ENCODE results near the gene LRRC10. TPM values are rescaled to one million over a fixed set of nuclear protein-coding genes. Genes with fewer than 3 reads are reported as not detected.
A peak's percentile ranks its signal among the peaks of the same experiment; 100 is the strongest.

The LRRC10 gene
- polyA plus RNA-seq, 2 of the 4 experiments (the other 2 are of a cell fraction): not detected

DNA sequence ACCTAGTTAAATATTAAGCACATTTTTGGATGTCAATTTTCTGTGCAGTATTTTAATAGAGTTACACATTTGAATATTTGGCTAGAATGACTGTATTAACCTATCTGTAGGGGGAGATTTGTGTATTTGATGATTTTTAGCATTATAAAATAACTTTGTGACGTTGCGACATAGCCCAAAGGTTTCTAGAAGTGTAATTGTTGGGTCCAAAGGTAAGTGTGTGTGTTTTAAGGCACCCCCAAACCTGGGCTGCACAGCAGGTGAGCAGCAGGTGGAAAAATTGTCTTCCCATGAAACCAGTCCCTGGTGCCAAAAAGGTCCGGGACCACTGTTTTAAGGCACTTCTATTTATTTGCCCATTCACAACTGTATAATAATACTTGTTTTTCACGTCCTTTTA, 22.2 kb downstream of the LRRC10 start:
- H3K9me3 ChIP-seq: no peaks in the 10 kb centered on the region
- H3K4me2 ChIP-seq: no peak overlapping the region
- FAIRE-seq (no peak), DNase-seq (ENCODE audit: low read depth in 1 of 2, low spot score in 1 of 2) (no peak), ATAC-seq (no peak)
- WGBS (ENCODE audit: missing lambda C conversion rate): 96% methylated on average over 4 of the region's 4 CpGs
- H3K4me3 ChIP-seq: no peak overlapping the region
- ChIA-PET CTCF (no interaction called here), POLR2A (no interaction called here)
- TF ChIP-seq, protein P1, sequence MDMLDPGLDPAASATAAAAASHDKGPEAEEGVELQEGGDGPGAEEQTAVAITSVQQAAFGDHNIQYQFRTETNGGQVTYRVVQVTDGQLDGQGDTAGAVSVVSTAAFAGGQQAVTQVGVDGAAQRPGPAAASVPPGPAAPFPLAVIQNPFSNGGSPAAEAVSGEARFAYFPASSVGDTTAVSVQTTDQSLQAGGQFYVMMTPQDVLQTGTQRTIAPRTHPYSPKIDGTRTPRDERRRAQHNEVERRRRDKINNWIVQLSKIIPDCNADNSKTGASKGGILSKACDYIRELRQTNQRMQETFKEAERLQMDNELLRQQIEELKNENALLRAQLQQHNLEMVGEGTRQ (IDR thresholded peaks at IDR 0.05): no peak
- TF ChIP-seq FOSL2 (IDR thresholded peaks at IDR 0.05) (no peak), FOSL2 (CRISPR knock-in tag; IDR thresholded peaks at IDR 0.05) (no peak), CEBPB (IDR thresholded peaks at IDR 0.05) (peak in 1 of 2 experiments; percentile 41; a peak in 1 of 4 replicates), HEYL (CRISPR knock-in tag; IDR thresholded peaks at IDR 0.05) (no peak), HDAC2 (IDR thresholded peaks at IDR 0.05) (no peak), HOXB13 (CRISPR knock-in tag; IDR thresholded peaks at IDR 0.05; ENCODE audit: low read depth) (no peak), ZFP36 (IDR thresholded peaks at IDR 0.05; ENCODE audit: borderline replicate concordance, partially characterized antibody) (no peak), EHF (CRISPR knock-in tag; IDR thresholded peaks at IDR 0.05) (no peak), CBX2 (IDR thresholded peaks at IDR 0.05; ENCODE audit: borderline replicate concordance, low read depth) (no peak), HOXA7 (CRISPR knock-in tag; IDR thresholded peaks at IDR 0.05) (peak; percentile 55; the same call in 1 of the 2 replicates), ZSCAN20 (CRISPR knock-in tag; IDR thresholded peaks at IDR 0.05) (no peak), JUN (IDR thresholded peaks at IDR 0.05) (no peak), HOXB5 (CRISPR knock-in tag; IDR thresholded peaks at IDR 0.05) (no peak), TP53 (CRISPR knock-in tag; IDR thresholded peaks at IDR 0.05) (no peak)
- TF ChIP-seq, protein P2, sequence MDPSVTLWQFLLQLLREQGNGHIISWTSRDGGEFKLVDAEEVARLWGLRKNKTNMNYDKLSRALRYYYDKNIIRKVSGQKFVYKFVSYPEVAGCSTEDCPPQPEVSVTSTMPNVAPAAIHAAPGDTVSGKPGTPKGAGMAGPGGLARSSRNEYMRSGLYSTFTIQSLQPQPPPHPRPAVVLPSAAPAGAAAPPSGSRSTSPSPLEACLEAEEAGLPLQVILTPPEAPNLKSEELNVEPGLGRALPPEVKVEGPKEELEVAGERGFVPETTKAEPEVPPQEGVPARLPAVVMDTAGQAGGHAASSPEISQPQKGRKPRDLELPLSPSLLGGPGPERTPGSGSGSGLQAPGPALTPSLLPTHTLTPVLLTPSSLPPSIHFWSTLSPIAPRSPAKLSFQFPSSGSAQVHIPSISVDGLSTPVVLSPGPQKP (IDR thresholded peaks at IDR 0.05; ENCODE audit: low read depth, low read length): no peak
- TF ChIP-seq, protein P3, sequence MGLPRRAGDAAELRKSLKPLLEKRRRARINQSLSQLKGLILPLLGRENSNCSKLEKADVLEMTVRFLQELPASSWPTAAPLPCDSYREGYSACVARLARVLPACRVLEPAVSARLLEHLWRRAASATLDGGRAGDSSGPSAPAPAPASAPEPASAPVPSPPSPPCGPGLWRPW (IDR thresholded peaks at IDR 0.05): no peak
- TF ChIP-seq, protein P4, sequence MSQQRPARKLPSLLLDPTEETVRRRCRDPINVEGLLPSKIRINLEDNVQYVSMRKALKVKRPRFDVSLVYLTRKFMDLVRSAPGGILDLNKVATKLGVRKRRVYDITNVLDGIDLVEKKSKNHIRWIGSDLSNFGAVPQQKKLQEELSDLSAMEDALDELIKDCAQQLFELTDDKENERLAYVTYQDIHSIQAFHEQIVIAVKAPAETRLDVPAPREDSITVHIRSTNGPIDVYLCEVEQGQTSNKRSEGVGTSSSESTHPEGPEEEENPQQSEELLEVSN (IDR thresholded peaks at IDR 0.05; ENCODE audit: borderline replicate concordance, low read depth): no peak
- H3K27ac ChIP-seq: no peak overlapping the region
- peaks cover 10% of the 10 kb centered on the region for H3K4me1 ChIP-seq

DNA sequence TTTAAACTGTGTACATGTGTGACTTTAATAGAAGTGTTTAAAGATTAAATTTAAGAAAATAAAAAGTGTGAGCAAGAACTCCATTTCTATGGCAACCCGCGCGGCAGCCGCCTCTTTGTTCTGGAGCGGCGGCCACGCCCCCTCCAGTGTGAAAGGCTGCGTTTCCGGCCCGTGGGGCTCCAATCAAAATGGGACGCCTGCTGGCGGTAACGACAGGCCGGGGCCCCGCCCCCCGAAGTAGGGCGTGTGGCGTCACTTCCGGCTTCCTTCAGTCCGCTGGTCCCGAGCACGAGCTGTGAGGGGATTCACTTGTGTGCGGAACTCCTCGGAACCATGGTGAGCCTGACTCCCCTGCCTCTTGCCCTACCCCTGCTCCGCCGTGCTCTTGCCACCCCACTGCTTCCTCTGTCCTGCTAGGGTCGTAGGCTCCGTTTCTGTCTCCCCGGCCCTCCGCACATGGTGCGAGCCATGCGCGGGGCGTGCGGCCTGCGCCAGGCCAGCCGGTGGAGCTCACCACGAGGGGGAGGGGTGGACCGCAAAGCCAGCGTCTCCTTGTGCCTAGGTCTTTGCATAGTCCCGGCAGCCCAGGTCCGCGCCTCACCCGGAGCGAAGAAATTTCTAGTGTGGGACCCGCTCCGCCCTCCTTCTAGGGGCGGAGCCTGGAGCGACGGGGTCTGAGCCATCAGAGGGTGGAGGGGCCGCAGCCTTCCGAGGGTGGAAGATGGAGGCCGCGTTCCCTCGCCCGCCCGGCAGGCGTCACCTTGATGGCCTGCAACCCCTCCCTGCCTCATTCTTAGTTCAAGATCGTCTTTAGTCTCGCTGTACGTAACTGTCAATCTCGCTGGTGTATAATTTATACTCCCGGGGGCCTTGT, 25.3 kb downstream of the LRRC10 start, which contains the start of gene CCT2:
CCT2 (plus strand) TSS at position 271 of the 874 bp plus-strand sequence; CDS start at position 334, 63 bp downstream.
- peak within 1 kb of the TSS; percentile 96 to 97 for H3K27ac ChIP-seq
- no peaks in the 10 kb centered on the region for H3K9me3 ChIP-seq
- peak within 1 kb of the TSS; percentile 88 for H3K4me2 ChIP-seq
- H3K4me1 ChIP-seq: peaks cover 10% of the 10 kb centered on the region
- ChIA-PET CTCF (interaction anchor here (0.8 to 4.2 kb wide), 7 partner anchors 13 to 274 kb away, joined by 3 to 23 read pairs (median 3); no protein-coding TSS in a partner anchor), POLR2A (interaction anchor here (0.5 to 1.4 kb wide), 11 partner anchors 9 to 196 kb away, joined by 3 to 7 read pairs (median 3); partner anchors contain the start of genes FRS2 and LRRC10)
- peak; percentile 91 to 96 for DNase-seq (ENCODE audit: low read depth in 1 of 2, low spot score in 1 of 2)
- WGBS (ENCODE audit: missing lambda C conversion rate): 2% methylated on average over 55 of the region's 63 CpGs
- ATAC-seq: peak; percentile 94 to 97
- H3K4me3 ChIP-seq: peak within 1 kb of the TSS; percentile 90
- FAIRE-seq: no peak
- TF ChIP-seq, protein P5, sequence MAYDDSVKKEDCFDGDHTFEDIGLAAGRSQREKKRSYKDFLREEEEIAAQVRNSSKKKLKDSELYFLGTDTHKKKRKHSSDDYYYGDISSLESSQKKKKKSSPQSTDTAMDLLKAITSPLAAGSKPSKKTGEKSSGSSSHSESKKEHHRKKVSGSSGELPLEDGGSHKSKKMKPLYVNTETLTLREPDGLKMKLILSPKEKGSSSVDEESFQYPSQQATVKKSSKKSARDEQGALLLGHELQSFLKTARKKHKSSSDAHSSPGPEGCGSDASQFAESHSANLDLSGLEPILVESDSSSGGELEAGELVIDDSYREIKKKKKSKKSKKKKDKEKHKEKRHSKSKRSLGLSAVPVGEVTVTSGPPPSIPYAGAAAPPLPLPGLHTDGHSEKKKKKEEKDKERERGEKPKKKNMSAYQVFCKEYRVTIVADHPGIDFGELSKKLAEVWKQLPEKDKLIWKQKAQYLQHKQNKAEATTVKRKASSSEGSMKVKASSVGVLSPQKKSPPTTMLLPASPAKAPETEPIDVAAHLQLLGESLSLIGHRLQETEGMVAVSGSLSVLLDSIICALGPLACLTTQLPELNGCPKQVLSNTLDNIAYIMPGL (CRISPR knock-in tag; IDR thresholded peaks at IDR 0.05; ENCODE audit: borderline replicate concordance): no peak
- TF ChIP-seq SMC3 (IDR thresholded peaks at IDR 0.05) (no peak; the same call in 1 of the 3 replicates), EP300 (IDR thresholded peaks at IDR 0.05) (no peak), RCOR1 (IDR thresholded peaks at IDR 0.05; ENCODE audit: low read depth, low read length) (no peak), CBX8 (IDR thresholded peaks at IDR 0.05) (no peak), EHF (CRISPR knock-in tag; IDR thresholded peaks at IDR 0.05) (0 out of 2 replicates have a peak, but pooled peaks have one; percentile 57), ZSCAN20 (CRISPR knock-in tag; IDR thresholded peaks at IDR 0.05) (no peak), HOXB5 (CRISPR knock-in tag; IDR thresholded peaks at IDR 0.05) (0 out of 2 replicates have a peak, but pooled peaks have one; percentile 51), POLR2A (IDR thresholded peaks at IDR 0.05; ENCODE audit: low read length) (peak; percentile 98), FOSB (CRISPR knock-in tag; IDR thresholded peaks at IDR 0.05) (peak; percentile 70; the same call in 1 of the 2 replicates), TP53 (CRISPR knock-in tag; IDR thresholded peaks at IDR 0.05) (0 out of 2 replicates have a peak, but pooled peaks have one; percentile 10), FOSL2 (IDR thresholded peaks at IDR 0.05) (no peak), FOSL2 (CRISPR knock-in tag; IDR thresholded peaks at IDR 0.05) (0 out of 2 replicates have a peak, but pooled peaks have one; percentile 18), POLR2AphosphoS2 (conservative IDR thresholded peaks at IDR 0.05; ENCODE audit: low read length) (0 out of 2 replicates have a peak, but pooled peaks have one; percentile 53), HOXA7 (CRISPR knock-in tag; IDR thresholded peaks at IDR 0.05) (0 out of 2 replicates have a peak, but pooled peaks have one; percentile 34), EHMT2 (IDR thresholded peaks at IDR 0.05; ENCODE audit: low read depth) (no peak), ESRRA (IDR thresholded peaks at IDR 0.05; ENCODE audit: borderline replicate concordance, low read length) (no peak)
- TF ChIP-seq, protein P4 (IDR thresholded peaks at IDR 0.05; ENCODE audit: borderline replicate concordance, low read depth): 0 out of 2 replicates have a peak, but pooled peaks have one; percentile 56
- TF ChIP-seq, protein P6, sequence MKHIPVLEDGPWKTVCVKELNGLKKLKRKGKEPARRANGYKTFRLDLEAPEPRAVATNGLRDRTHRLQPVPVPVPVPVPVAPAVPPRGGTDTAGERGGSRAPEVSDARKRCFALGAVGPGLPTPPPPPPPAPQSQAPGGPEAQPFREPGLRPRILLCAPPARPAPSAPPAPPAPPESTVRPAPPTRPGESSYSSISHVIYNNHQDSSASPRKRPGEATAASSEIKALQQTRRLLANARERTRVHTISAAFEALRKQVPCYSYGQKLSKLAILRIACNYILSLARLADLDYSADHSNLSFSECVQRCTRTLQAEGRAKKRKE (CRISPR knock-in tag; IDR thresholded peaks at IDR 0.05; ENCODE audit: low read depth): no peak
